Neutrophil (primary cell): ENCODE measurements around the gene PPARGC1A.

Experiments
- H3K27ac ChIP-seq: fragments of 200-600 bp; sonication (generic); 2 replicates; pipeline ENCODE4 v1.5.1; 2016; ENCODE audit warnings: mild to moderate bottlenecking, moderate library complexity
- H3K27me3 ChIP-seq: fragments of 200-600 bp; sonication (generic); 2 replicates; pipeline ENCODE4 v1.6.0; 2016; ENCODE audit warnings: mild to moderate bottlenecking
- H3K36me3 ChIP-seq: fragments of 200-600 bp; sonication (generic); 2 replicates; pipeline ENCODE4 v1.5.1; 2017
- H3K4me1 ChIP-seq, 2 experiments: fragments of 200-600 bp in 1 of 2; sonication (generic) in 1 of 2; 1 replicate in 1 of 2; 2 replicates in 1 of 2; pipeline versions ENCODE4 v1.5.1 to v1.6.1; 2013 to 2016; ENCODE audit warnings: low read depth in 1 of 2, low read length in 1 of 2, mild to moderate bottlenecking in 1 of 2, moderate library complexity in 1 of 2; ENCODE audit not compliant: control insufficient read depth in 1 of 2, insufficient read depth in 1 of 2
- H3K4me3 ChIP-seq, 2 experiments: fragments of 200-600 bp in 1 of 2; sonication (generic) in 1 of 2; 1 replicate in 1 of 2; 2 replicates in 1 of 2; pipeline ENCODE4 v1.5.1; 2013 to 2016; ENCODE audit warnings: low read depth in 1 of 2, low read length in 1 of 2, mild to moderate bottlenecking in 1 of 2, moderate library complexity in 1 of 2
- H3K9me3 ChIP-seq: fragments of 200-600 bp; sonication (generic); 2 replicates; pipeline ENCODE4 v1.5.1; 2016
- TF ChIP-seq, protein P1 (sequence below): fragments of 200-600 bp; sonication (generic); IDR thresholded peaks from 2 replicates; pipeline ENCODE4 v1.5.1; 2016; ENCODE audit warnings: antibody characterized with exemption

Gene PPARGC1A, protein sequence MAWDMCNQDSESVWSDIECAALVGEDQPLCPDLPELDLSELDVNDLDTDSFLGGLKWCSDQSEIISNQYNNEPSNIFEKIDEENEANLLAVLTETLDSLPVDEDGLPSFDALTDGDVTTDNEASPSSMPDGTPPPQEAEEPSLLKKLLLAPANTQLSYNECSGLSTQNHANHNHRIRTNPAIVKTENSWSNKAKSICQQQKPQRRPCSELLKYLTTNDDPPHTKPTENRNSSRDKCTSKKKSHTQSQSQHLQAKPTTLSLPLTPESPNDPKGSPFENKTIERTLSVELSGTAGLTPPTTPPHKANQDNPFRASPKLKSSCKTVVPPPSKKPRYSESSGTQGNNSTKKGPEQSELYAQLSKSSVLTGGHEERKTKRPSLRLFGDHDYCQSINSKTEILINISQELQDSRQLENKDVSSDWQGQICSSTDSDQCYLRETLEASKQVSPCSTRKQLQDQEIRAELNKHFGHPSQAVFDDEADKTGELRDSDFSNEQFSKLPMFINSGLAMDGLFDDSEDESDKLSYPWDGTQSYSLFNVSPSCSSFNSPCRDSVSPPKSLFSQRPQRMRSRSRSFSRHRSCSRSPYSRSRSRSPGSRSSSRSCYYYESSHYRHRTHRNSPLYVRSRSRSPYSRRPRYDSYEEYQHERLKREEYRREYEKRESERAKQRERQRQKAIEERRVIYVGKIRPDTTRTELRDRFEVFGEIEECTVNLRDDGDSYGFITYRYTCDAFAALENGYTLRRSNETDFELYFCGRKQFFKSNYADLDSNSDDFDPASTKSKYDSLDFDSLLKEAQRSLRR

DNA sequence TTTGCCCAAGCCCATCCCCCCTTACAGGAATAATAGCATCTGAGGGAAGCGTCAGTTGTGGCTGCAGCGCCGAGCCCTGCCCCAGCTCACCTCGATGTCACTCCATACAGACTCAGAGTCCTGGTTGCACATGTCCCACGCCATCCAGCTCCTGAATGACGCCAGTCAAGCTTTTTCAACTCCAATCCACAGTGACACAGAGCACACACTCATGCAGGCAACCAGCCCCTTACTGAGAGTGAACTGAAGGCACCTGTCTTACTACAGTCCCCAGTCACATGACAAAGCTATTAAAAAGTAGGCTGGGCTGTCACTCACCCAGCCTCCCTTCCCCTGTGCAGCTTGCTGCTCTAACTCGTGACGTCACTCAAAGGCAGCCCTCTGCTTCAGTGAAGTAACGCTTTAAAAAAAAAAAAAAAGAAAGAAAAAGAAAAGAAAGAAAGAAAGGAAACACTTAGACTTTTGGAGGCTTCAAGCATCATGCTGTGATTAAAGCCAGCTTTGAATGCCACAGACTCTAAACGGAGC, at the start of gene PPARGC1A:
Gene PPARGC1A, minus strand, starts transcription at position 234 of the 528 bp plus-strand sequence. Its CDS starts 90 bp downstream, at position 144.
- TF ChIP-seq, protein P1, sequence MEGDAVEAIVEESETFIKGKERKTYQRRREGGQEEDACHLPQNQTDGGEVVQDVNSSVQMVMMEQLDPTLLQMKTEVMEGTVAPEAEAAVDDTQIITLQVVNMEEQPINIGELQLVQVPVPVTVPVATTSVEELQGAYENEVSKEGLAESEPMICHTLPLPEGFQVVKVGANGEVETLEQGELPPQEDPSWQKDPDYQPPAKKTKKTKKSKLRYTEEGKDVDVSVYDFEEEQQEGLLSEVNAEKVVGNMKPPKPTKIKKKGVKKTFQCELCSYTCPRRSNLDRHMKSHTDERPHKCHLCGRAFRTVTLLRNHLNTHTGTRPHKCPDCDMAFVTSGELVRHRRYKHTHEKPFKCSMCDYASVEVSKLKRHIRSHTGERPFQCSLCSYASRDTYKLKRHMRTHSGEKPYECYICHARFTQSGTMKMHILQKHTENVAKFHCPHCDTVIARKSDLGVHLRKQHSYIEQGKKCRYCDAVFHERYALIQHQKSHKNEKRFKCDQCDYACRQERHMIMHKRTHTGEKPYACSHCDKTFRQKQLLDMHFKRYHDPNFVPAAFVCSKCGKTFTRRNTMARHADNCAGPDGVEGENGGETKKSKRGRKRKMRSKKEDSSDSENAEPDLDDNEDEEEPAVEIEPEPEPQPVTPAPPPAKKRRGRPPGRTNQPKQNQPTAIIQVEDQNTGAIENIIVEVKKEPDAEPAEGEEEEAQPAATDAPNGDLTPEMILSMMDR = no peak
- Histone ChIP-seq H3K4me3 (no peak within 1 kb of the TSS), H3K36me3 (no peaks in the 10 kb centered on the region), H3K9me3 (no peaks in the 10 kb centered on the region), H3K27me3 (peaks cover 46% of the 10 kb centered on the region), H3K27ac (no peak within 1 kb of the TSS), H3K4me1 (no peaks in the 10 kb centered on the region)

DNA sequence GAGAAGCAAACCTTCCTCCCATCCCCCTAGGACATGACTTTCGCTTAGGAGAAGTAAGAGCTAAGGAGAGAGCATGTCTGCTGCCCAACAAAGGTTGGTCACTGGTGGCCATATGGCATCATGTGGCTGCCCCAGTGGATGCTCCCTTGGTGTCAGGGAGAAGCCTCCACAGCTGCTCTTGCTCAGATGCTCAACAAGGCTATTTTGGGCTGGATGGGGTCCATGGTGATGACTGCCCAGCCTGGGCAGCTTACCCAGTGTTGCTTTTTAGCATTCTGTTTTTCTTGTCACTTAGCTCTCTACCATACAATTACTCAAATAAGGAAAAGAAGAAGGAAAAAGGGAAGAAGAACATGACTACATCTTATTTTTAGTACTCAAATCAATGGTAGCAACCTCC, 48.9 kb upstream of the PPARGC1A start:
- no peaks in the 10 kb centered on the region for H3K9me3 ChIP-seq
- no peak overlapping the region for H3K27ac ChIP-seq
- TF ChIP-seq, protein P1 = no peak
- no peaks in the 10 kb centered on the region for H3K36me3 ChIP-seq
- H3K27me3 ChIP-seq = no peaks in the 10 kb centered on the region
- no peak overlapping the region for H3K4me3 ChIP-seq
- no peaks in the 10 kb centered on the region for H3K4me1 ChIP-seq

DNA sequence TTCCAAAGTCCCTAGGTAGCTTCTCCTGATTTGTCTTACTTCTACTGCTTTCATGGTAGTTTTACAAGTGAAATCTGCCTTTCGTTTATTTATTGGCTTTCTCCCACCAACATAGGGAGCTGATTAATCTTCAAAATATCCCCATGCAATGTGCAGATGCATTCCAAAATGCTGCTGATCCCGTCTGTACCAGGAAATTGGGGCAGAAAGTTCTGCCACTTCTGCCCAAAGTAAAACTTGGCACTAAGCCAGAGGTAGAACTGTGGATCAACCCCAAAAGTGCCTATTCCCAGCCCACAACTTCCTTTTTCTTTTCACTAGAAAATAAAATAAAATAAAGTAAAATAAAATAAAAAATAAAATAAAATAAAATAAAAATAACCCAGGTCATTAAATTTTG, 47.3 kb upstream of the PPARGC1A start:
- Histone ChIP-seq H3K27ac (no peak overlapping the region), H3K36me3 (no peaks in the 10 kb centered on the region), H3K9me3 (no peaks in the 10 kb centered on the region), H3K4me3 (no peak overlapping the region), H3K27me3 (no peaks in the 10 kb centered on the region), H3K4me1 (no peaks in the 10 kb centered on the region)
- TF ChIP-seq, protein P1 = no peak

DNA sequence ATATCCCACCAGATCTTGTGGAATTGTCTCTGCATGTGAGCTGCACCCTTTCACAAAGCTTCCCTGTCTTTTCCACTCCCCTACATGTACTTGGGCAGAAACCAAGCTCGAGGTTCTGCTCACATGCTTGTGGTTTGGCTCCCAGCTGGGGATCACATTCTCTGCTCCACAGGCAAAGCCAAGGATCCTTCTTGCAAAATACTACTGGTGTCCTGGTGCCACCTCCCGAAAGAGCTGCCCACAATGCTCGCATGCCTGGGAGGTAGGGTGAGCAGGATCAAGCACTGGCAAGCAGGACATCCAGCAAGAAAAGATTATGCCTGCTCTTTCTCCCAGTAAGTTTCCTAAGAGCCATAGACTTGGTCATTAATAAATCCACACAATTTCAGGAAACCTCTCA, 45.1 kb upstream of the PPARGC1A start:
- H3K9me3 ChIP-seq = no peaks in the 10 kb centered on the region
- no peaks in the 10 kb centered on the region for H3K4me1 ChIP-seq
- H3K36me3 ChIP-seq = no peaks in the 10 kb centered on the region
- no peak overlapping the region for H3K27ac ChIP-seq
- no peak overlapping the region for H3K4me3 ChIP-seq
- TF ChIP-seq, protein P1 = no peak
- H3K27me3 ChIP-seq = no peaks in the 10 kb centered on the region

DNA sequence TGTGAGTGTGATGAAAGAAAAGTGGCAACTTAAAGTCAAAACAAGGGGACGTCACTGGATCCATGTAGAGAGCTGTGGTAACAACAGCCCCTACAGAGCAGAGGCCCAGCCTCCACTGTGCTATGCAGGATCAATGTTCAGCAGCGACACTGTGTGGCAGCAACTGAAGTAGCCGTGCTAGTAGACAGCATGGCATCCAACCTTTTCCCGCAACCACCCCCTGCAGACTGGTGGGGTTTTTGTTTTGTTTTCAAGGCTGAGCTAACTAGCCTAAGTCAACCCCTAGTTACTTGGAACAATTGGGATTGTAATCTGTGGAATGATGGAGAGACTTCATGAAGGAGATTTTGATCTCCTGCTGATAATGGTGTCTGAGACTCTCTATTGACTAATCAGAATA, 44.4 kb upstream of the PPARGC1A start:
- Histone ChIP-seq H3K27me3 (no peaks in the 10 kb centered on the region), H3K4me3 (no peak overlapping the region), H3K27ac (no peak overlapping the region), H3K36me3 (no peaks in the 10 kb centered on the region), H3K4me1 (no peaks in the 10 kb centered on the region), H3K9me3 (no peaks in the 10 kb centered on the region)
- TF ChIP-seq, protein P1 = no peak
